ENCODE measurements around the gene ISCA1.

Gene ISCA1

DNA sequence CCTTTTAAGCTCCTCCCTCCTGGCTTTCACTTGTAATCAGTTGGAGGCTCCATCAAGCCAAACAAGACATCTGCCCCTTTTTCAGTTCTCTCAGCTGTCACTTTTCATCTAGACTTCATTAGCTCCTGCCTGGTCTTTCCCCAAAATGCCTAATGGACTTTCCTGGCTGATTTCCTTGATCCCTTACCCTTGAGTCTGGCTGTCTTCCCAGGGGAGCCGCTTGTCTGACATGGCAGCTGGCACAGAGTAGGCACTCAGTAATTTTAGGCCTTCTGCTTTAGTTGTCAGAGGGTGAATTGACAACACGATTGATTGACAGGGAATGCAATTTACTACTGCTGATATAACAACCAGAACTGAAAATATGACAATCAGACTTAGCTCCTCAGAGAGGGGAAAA, 24.9 kb downstream of the ISCA1 start:
- DNase-seq (ENCODE audit: low read depth) = no peak

GRCh38 chr9:86256653-86257052, 25.7 kb downstream of the ISCA1 start:
- no peak overlapping the region for H3K4me3 ChIP-seq (ENCODE audit: low read depth, low read length)
- TF ChIP-seq, protein P1, sequence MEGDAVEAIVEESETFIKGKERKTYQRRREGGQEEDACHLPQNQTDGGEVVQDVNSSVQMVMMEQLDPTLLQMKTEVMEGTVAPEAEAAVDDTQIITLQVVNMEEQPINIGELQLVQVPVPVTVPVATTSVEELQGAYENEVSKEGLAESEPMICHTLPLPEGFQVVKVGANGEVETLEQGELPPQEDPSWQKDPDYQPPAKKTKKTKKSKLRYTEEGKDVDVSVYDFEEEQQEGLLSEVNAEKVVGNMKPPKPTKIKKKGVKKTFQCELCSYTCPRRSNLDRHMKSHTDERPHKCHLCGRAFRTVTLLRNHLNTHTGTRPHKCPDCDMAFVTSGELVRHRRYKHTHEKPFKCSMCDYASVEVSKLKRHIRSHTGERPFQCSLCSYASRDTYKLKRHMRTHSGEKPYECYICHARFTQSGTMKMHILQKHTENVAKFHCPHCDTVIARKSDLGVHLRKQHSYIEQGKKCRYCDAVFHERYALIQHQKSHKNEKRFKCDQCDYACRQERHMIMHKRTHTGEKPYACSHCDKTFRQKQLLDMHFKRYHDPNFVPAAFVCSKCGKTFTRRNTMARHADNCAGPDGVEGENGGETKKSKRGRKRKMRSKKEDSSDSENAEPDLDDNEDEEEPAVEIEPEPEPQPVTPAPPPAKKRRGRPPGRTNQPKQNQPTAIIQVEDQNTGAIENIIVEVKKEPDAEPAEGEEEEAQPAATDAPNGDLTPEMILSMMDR (IDR thresholded peaks at IDR 0.05; ENCODE audit: insufficient read depth, low read depth, low read length, missing control alignments) = no peak
- DNase-seq (ENCODE audit: low read depth) = no peak

More for the DNA sequence above, 24.9 kb downstream of the ISCA1 start:
- TF ChIP-seq, protein P1 (IDR thresholded peaks at IDR 0.05; ENCODE audit: insufficient read depth, low read depth, low read length, missing control alignments) = no peak
- no peak overlapping the region for H3K4me3 ChIP-seq (ENCODE audit: low read depth, low read length)

DNA sequence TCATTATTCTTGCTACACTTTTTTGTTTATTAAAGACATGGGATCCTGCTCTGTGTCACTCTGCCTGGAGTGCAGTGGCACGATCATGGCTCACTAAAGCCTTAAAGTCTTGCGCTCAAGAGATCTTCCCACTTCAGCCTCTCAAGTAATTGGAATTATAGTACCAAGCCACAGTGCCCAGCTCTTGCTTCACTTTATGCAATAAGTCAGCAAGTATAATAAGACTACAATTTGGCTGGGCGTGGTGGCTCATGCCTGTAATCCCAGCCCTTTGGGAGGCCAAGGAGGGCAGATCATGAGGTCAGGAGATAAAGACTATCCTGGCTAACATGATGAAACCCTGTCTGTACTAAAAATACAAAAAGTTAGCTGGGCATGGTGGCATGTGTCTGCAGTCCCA, 28.8 kb downstream of the ISCA1 start:
- no peak overlapping the region for H3K4me3 ChIP-seq (ENCODE audit: low read depth, low read length)
- DNase-seq (ENCODE audit: low read depth) = no peak
- TF ChIP-seq, protein P1 (IDR thresholded peaks at IDR 0.05; ENCODE audit: insufficient read depth, low read depth, low read length, missing control alignments) = no peak

DNA sequence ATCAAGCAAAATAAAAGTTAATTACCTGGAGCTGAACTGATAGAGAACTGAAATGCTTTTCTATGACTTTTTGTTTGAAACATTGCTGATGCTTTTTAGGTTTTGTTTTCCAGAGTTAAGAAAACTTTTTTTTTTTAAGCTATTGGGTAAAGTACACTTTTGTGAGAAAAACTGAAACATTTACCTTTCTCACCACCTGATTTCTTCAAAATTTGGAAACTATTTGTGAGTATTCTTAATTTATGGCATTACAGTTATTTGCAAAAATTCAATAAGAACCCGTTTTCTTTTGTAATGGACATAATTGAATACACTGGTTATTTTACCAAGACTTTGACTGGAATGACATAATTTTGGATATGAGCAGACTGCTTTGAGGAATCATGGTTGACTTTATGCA, 29.5 kb downstream of the ISCA1 start:
- no peak overlapping the region for H3K4me3 ChIP-seq (ENCODE audit: low read depth, low read length)
- DNase-seq (ENCODE audit: low read depth) = no peak
- TF ChIP-seq, protein P1 (IDR thresholded peaks at IDR 0.05; ENCODE audit: insufficient read depth, low read depth, low read length, missing control alignments) = no peak

GRCh38 chr9:86250123-86250522, 32.2 kb downstream of the ISCA1 start:
- H3K4me3 ChIP-seq (ENCODE audit: low read depth, low read length) = no peak overlapping the region
- TF ChIP-seq, protein P1 (IDR thresholded peaks at IDR 0.05; ENCODE audit: insufficient read depth, low read depth, low read length, missing control alignments) = no peak
- DNase-seq (ENCODE audit: low read depth) = no peak

- H3K4me3 ChIP-seq (ENCODE audit: low read depth, low read length) = no peak overlapping the region
- TF ChIP-seq, protein P1 (IDR thresholded peaks at IDR 0.05; ENCODE audit: insufficient read depth, low read depth, low read length, missing control alignments) = no peak
- no peak for DNase-seq (ENCODE audit: low read depth)
Measured at GRCh38 chr9:86248746-86249145, 33.6 kb downstream of the ISCA1 start.

GRCh38 chr9:86246752-86247161, 35.6 kb downstream of the ISCA1 start:
- H3K4me3 ChIP-seq (ENCODE audit: low read depth, low read length) = peak overlapping the region; percentile 24; the same call in 1 of the 2 replicates
- peak; percentile 89 for DNase-seq (ENCODE audit: low read depth)
- TF ChIP-seq, protein P1 (IDR thresholded peaks at IDR 0.05; ENCODE audit: insufficient read depth, low read depth, low read length, missing control alignments) = peak; percentile 37
